ENCODE results near the gene EIF4A3.
"Not testable (repeated sequence)": the region's sequence is repeated elsewhere in the genome, so short reads cannot be mapped to it uniquely, and the experiment has no call there.

Gene EIF4A3

GRCh38 chr17:80173126-80173525, 26.2 kb upstream of the EIF4A3 start:
- no peak for DNase-seq (ENCODE audit: low read depth)

GRCh38 chr17:80171681-80172080, 24.8 kb upstream of the EIF4A3 start:
- no peak for DNase-seq (ENCODE audit: low read depth)

- DNase-seq (ENCODE audit: low read depth) = no peak
Observed at GRCh38 chr17:80169784-80170500, 23.0 kb upstream of the EIF4A3 start, which contains the start of gene CARD14. Gene CARD14 (plus strand): TSS chr17:80170030. CDS start chr17:80181439, 11,409 bp downstream.

GRCh38 chr17:80169107-80169506, 22.2 kb upstream of the EIF4A3 start:
- no peak for DNase-seq (ENCODE audit: low read depth)

GRCh38 chr17:80168371-80168770, 21.4 kb upstream of the EIF4A3 start:
- no peak for DNase-seq (ENCODE audit: low read depth)

GRCh38 chr17:80166446-80166845, 19.5 kb upstream of the EIF4A3 start:
- DNase-seq (ENCODE audit: low read depth) = no peak

GRCh38 chr17:80164185-80164584, 17.3 kb upstream of the EIF4A3 start:
- DNase-seq (ENCODE audit: low read depth) = no peak

- DNase-seq (ENCODE audit: low read depth) = no peak
Observed at GRCh38 chr17:80163336-80163735, 16.4 kb upstream of the EIF4A3 start.

- DNase-seq (ENCODE audit: low read depth) = no peak
Observed at GRCh38 chr17:80160536-80160935, 13.6 kb upstream of the EIF4A3 start.

- no peak for DNase-seq (ENCODE audit: low read depth)
Observed at GRCh38 chr17:80158846-80159245, 11.9 kb upstream of the EIF4A3 start.

- DNase-seq (ENCODE audit: low read depth) = not testable (repeated sequence)
Observed at GRCh38 chr17:80155600-80155999, 8.7 kb upstream of the EIF4A3 start.

- no peak for DNase-seq (ENCODE audit: low read depth)
Observed at GRCh38 chr17:80154166-80154565, 7.2 kb upstream of the EIF4A3 start.

GRCh38 chr17:80153004-80153403, 6.1 kb upstream of the EIF4A3 start:
- DNase-seq (ENCODE audit: low read depth) = no peak

GRCh38 chr17:80152081-80152702, 5.3 kb upstream of the EIF4A3 start:
- no peak for DNase-seq (ENCODE audit: low read depth)

- DNase-seq (ENCODE audit: low read depth) = no peak
Observed at GRCh38 chr17:80151333-80151732, 4.4 kb upstream of the EIF4A3 start.

- no peak for DNase-seq (ENCODE audit: low read depth)
Observed at GRCh38 chr17:80146121-80147034, 550 bp downstream of the EIF4A3 start.

GRCh38 chr17:80145076-80146075, 1.6 kb downstream of the EIF4A3 start:
- no peak for DNase-seq (ENCODE audit: low read depth)

- no peak for DNase-seq (ENCODE audit: low read depth)
Observed at GRCh38 chr17:80142929-80143328, 4.0 kb downstream of the EIF4A3 start.

GRCh38 chr17:80141463-80142165, 5.3 kb downstream of the EIF4A3 start:
- DNase-seq (ENCODE audit: low read depth) = no peak

GRCh38 chr17:80138856-80139426, 8.0 kb downstream of the EIF4A3 start:
- DNase-seq (ENCODE audit: low read depth) = no peak
